CD4-positive, alpha-beta T cell treated with Interleukin-10 for 1 hour (primary cell): ENCODE measurements around the gene TRIP10.
"Not testable (repeated sequence)": the region's sequence is repeated elsewhere in the genome, so short reads cannot be mapped to it uniquely, and the experiment has no call there.

Experiments used
- DNase-seq: peaks from one replicate; pipeline ENCODE4 v3.0.0-alpha.2; 2020

Gene TRIP10

DNA sequence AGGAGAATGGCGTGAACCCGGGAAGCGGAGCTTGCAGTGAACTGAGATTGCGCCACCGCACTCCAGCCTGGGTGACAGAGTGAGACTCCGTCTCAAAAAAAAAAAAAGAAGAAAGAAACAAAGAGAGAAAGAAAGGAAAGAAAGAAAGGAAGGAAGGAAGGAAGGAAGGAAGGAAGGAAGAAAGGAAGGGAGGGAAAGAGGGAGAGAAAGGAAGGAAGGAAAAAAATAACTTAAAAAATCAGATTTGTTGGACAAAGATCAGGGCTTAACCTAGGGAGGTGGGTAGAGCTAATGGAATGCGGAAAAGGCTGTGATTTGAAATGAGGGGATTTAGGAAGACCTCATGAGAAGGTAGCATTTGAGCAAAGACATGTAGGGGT lies 32.2 kb downstream of the TRIP10 start:
- not testable (repeated sequence) for DNase-seq

DNA sequence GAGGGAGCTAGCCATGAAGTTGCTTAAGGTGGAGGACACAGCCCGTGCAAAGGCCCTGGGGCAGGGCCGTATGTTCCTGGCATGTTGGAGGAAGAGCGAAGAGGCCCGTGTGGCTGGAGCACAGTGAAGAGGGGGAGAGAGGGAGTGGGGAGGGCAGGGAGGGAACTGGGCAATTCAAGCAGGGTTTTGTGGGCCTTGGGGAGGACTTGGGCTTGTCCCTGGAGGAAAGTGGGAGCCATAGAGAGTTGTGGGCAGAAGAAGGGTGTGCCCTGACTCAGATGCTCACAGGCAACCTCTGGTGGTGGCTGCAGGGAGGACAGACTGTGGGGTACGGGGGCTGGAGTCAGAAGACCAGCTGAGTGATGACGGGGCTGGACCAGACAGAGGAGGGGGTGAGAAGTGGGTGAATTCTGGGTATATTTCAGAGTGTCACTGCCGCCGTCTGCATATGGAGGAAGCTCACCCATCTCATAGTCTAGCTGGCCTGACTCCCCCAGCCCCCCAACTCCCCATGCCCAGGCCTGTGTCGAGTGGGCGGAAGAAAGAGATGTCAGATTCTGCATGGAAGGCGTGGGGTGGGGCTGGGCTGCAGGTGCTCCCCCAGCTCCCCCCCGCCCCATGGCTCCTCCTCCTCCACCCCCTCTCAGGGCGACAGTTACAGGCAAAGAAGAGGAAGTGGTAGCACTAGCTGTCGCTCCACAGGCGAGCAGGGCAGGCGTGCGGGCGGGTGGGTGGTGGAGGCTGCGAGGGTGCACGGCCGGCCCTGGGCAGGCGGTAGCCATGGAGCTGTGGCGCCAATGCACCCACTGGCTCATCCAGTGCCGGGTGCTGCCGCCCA lies 32.8 kb downstream of the TRIP10 start, which contains the start of gene VAV1:
VAV1 (plus strand) TSS at position 681 of the 838 bp plus-strand sequence; CDS start at position 781, 100 bp downstream.
- DNase-seq: peak; percentile 91

DNA sequence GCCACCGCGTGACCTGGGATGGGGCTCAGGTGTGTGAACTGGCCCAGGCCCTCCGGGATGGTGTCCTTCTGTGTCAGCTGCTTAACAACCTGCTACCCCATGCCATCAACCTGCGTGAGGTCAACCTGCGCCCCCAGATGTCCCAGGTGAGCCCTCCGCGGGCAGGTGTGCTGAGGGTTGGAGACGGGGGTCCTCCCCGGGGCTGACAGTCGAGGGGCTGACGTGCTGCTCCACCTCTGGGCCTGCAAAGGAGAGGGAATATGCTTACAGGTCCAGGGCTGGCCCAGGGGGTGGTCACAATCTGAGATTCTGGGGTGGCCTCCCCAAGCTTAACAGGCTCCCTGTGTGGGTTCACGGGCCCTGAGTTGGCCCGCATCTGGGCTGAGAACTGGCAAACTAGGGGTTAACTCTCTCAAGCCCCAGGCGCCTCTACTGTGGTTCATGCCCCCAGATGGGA lies 33.4 kb downstream of the TRIP10 start:
- no peak for DNase-seq

DNA sequence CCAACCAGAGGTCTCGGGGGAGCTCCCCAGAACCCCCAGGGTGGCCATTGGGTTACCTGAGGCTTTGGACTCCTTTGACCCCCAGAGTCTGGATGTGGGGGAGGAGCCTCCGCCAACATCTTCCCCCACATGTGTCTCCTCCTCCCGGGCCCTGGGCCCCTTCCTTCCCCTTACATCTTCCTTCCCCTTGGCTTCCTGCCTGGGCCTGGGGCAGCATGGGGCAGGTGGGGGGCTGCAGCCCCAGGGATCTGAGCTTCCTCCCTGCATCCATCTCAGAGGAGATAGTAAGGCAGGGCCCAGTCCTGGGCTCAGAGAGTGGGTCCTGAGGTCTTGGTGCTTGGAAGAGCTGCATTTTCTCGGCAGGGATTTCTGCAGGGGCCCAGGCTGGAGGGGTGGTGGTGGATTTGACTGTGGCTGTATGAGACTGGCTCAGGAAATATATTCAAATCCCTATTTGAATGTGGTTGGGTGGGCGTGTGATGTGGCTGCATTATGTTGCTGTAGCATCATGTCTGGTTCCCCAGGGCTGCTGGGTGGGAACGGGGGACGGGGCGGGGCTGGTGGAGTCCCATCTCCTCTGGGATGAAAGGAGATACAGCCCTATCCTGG lies 33.9 kb downstream of the TRIP10 start:
- peak; percentile 65 for DNase-seq

DNA sequence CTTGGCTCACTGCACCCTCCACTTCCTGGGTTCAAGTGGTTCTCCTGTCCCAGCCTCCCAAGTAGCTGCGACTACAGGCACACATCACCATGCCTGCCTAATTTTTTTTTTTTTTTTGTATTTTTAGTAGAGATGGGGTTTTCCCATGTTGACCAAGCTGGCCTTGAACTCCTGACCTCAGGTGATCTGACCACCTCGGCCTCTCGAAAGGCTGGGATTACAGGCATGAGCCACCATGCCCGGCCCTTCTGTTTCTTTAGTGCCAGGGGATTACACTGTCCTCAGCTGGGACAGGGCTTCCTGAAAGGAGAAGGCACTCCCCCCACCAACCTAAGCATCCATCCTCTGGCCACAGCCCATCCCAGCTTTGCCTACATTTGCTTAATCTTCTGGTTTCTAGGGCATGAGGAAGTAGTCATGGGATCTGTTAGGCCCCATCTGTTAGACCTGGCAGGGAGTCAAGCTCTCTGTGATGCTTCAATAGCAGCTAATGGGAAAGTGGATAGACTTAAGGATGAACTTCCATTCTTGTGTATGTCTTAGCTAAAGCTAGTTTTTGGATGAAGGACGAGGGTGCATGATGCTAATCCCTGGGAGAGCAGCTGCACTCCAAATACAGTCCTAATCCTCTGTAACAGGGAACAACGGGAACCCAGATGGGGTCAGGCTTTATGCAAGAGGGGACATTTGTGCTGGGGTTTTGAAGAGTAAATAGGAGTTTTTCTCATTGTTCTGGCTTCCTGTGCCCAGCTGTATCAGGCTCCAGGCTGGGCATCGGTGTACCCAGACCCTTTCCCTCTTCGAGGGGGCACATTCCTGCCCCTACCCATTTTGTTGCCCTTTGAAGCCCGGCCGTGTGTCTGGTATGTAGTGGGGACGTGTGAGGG lies 35.6 kb downstream of the TRIP10 start:
- DNase-seq: no peak

DNA sequence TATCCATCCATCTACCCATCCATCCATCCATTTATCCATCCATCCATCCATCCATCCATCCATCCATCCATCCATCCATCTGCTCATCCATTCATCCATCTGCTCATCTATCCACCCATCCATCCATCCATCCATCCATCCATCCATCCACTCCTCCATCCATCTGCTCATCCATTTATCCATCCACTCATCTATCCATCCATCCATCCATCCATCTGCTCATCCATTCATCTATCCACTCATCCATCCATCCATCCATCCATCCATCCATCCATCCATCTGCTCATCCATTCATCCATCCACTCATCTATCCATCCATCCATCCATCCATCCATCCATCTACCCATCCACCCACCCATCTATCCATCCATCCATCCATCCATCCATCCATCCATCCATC lies 36.6 kb downstream of the TRIP10 start:
- not testable (repeated sequence) for DNase-seq

DNA sequence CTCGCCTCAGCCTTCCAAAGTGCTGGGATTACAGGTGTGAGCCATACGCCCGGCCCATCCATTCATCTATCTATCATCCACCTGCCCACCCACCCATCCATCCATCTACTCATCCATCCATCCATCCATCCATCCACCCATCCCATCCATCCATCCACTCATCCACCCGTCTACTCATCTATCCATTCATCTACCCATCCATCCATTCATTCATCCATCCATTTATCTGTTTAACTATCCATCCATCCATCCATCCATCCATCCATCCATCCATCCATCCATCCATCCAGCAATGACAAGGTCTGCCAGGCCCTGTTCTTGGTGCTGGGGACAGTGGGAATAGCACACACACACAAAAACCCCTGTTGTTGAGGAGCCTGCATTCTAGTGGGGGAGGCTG lies 37.5 kb downstream of the TRIP10 start:
- no peak for DNase-seq

DNA sequence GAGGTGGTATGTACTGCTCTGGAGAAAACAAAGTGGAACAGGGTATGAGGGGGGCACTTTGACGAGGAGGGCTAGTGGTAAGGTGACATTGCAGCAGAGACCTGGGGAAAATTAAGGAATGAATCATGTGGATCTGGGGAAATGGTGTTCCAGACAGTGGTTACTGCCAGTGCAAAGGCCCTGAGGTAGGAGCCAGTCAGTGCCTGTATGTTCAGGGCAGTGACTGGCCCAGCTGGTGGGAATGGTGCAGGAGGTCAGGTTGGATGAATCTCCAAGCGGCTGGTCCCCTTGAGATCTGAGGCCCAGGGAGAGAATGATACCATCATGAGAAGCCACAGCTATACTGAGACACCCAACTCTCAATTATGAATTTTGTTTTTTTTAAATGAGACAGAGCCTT lies 38.0 kb downstream of the TRIP10 start:
- DNase-seq: no peak

DNA sequence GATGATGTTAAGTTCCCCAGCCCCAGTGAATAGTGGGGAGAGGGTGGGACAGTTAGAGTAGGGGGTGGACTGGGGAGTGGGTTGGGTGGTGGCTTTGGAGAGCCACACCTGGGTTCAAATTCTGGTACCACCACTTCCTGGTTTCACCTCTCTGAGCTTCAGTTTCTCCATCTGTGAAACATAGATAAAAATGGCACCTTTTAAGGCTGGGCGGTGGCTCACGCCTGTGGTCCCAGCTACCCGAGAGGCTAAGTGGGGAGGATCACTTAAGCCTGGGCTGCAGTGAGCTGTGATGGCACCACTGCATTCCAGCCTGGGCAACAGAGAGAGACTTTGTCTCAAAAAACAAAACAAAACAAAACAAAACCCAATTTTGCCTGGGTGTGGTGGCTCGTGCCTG lies 38.9 kb downstream of the TRIP10 start:
- DNase-seq: peak; percentile 14

DNA sequence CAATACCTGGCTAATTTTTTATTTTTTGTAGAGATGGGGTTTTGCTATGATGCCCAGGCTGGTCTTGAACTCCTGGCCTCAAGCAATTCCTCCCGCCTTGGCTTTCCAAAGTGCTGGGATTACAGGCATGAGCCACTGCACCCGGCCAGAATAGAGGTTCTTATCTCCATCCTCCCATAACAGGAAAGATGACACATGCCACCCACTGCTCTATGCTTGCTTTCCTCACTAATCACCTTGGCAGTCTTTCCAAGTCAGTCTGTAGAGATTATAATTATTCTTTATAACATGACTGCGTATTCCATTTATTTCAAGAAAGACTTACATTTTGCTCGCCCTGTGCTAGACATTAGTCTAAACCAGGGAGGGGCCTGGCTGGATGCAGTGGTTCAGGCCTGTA lies 39.7 kb downstream of the TRIP10 start:
- no peak for DNase-seq

DNA sequence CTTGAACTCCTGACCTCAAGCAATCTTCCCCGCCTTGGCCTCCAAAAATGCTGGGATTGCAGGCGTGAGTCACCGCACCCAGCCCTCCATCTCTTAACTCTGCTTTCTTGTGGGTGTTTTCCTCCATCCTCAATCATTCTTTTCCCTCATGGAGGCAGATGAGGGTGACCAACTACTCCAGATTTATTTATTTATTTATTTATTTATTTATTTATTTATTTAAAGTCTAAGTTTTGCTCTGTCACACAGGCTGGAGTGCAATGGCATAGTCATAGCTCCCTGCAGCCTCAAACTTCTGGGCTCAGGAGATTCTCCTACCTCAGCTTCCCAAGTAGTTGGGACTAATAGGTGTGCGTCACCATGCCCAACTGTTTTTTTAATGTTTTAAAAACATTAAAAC lies 47.9 kb downstream of the TRIP10 start:
- no peak for DNase-seq

DNA sequence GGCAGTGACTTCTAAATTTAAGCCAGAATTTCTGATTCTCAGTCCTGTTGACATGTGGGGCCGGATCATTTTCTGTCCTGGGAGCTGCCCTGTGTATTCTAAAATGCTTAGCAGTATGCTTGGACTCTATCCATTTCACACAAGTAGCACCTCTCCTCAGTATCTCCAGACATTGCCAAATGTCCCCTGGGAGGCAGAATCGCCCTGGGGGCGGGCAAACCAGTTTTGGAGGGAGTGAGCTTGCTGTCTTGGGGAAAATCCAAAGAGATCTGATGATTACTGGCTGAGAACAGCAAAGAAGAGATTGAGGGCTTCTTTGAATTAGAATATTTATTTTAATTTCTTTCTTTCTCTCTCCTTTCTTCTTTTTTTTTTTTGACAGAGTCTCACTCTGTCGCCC lies 49.4 kb downstream of the TRIP10 start:
- DNase-seq: no peak

DNA sequence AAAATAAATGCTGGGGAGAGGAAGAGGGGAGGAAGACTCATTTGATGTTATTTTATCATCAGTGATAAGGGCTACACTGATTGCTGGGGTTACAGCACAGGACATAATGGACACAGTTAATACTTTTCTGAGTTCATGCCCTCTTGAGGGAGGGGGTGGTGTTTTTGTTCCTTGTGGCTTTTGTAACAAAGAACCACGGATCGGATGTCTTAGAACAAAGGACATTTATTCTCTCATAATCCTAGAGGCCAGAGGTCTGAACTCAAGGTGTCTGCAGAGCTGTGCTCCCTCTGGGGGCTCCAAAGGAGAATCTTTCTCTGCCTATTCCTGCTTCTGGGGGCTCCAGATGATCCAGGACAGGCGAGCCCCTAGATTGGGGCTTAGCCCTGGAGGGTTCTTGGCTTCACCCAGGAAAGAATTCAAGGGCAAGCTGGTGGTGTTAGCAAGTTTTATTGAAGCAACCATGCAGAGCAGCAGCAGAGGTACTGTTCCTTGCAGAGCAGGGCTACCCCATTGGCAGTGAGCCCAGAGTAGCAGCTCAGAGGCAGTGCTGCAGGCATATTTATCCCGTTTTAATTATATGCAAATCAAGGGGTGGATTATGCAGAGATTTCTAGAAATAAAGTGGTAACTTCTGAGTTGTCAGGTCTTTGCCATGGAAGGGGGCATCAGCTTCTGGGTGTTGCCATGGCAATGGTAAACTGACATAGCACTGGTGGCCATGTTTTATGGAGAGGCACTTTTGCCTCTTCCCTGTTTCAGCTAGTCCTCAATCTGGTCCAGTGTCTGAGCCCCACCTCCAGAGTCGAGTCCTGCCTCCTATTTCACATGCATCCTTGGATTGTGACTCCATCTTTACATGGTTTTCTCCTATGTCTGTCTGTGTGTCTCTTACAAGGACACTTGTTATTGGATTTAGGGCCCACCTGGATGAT lies 51.0 kb downstream of the TRIP10 start:
- DNase-seq: no peak

DNA sequence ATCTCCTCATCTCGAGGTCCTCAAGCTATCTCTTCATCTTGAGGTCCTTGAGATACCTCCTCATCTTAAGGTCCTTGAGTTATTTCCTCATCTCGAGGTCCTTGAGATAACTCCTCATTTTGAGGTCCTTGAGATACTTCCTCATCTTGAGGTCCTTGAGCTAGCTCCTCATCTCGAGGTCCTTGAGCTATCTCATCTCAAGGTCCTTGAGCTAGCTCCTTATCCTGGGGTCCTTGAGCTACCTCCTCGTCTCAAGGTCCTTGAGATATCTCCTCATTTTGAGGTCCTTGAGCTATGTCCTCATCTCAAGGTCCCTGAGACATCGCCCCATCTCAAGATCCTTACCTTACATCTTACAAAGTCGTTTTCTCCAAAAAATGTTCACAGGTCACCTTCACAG lies 51.8 kb downstream of the TRIP10 start:
- DNase-seq: no peak

DNA sequence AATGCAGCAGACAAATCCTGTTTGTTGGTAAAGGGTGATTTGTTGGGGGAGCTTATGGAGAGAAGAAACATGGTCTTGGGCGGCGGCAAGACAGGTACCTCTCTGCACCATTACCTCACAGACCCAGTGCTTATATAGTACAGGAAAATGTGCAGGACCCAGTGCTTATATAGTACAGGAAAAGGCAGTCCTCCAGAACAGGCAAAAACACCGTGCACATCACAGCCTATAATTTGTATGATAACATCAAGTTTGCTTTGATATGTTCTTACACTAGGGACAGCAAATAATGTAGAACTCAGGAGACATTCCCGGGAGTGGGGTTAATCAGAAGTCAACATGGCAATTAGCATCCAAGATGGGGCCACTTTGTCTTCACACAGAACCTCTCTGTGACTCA lies 53.9 kb downstream of the TRIP10 start:
- DNase-seq: no peak

DNA sequence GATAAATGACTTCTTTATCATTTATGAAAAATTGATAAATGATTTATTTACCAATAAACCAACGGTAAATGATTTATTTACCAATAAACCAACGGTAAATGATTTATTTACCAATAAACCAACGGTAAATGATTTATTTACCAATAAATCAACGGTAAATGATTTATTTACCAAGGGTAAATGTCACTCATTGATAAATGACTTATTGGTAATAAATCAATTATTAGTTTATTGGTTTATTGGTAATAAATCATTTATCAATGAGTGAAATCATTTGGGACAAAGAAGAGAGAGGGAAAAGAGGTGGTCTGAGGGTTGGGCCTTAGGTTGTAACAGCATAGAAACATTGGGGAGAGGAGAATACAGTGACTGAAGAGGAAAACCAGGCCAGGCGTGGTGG lies 54.5 kb downstream of the TRIP10 start:
- DNase-seq: no peak

DNA sequence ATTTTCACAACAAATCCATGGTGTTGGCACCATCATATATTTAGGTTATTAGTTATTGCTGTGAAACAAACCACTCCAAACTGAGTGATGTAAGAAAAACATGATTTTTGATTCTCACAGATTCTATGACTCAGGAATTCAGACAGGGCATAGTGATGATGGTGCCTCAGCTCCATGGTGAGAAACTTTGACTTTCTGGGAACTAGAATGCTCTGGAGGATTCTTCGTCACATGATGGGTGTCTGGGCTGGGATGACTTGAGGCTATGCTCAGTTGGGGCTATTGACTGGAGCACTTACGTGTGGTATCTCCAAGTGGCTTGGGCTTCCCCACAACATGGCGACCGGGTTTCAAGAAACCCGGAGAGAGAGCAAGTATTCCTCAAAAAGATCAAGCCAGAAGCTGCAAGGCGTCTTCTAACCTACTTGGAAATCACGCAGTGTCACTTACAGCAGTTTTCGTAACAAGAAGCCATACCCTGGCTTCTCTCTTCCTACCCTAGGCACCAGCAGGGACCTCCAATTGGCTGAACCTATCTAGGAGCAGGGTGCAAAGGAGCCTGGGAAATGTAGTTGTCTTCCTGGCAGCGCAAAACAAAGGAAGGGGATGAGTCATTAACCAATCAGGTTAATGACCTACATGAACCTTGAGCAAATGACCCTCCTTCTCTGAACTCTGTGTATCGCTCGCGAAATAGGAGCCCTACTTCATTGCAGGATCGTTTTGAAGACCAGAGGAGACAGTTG lies 55.4 kb downstream of the TRIP10 start:
- no peak for DNase-seq

DNA sequence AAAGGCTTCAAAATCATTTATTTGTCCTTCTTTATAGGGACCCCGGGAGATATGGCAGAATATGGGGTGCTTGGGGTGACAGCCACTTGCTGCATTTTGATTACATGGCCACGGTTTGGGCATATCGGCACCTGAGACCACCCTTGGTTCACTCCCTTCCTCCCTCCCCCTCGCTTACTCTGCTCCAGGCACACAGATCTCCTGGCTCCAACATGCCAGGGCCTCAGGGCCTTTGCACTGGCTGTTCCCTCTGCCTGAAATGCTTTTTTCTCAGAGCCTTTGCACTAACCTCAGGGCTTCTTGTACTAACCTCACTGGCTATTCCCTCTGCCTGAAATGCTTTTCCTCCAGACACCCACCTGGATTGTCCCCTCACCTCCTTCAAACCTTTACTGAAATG lies 56.8 kb downstream of the TRIP10 start:
- no peak for DNase-seq

DNA sequence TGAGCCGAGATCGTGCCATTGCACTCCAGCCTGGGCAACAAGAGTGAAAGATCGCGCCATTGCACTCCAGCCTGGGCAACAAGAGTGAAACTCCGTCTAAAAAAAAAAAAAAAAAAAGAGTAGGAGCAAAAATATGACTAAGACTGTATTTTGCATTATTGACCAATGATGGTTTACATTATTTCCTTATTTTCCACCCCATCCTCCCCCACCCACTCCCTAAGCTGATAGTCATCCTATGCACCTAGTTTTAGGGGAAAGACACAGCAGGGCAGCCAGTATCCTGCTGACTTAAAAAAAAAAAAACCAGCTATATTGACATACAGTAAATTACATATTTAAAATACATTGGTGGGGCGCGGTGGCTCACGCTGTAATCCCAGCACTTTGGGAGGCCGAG lies 58.2 kb downstream of the TRIP10 start:
- no peak for DNase-seq

DNA sequence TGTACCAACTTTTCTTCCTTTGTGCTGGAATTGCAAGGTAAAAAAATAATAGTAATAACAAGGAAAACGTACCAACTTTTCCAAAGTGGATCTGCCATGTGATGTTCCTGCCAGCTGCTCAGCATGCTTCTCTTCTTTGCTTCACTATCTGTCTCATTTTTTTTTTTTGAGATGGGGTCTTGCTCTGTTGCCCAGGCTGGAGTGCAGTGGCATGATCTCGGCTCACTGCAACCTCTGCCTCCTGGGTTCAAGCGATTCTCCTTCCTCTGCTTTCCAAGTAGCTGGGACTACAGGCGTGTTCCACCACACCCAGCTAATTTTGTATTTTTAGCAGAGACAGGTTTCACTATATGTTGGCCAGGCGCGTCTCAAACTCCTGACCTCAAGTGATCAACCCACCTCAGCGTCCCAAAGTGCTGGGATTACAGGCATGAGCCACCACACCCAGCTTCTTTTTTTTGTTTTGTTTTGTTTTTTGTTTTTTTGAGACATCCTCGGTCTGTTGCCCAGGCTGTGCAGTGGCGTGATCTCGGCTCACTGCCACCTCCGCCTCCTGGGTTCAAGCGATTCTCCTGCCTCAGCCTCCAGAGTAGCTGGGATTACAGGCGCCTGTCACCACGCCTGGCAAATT lies 60.8 kb downstream of the TRIP10 start:
- DNase-seq: peak; percentile 21

DNA sequence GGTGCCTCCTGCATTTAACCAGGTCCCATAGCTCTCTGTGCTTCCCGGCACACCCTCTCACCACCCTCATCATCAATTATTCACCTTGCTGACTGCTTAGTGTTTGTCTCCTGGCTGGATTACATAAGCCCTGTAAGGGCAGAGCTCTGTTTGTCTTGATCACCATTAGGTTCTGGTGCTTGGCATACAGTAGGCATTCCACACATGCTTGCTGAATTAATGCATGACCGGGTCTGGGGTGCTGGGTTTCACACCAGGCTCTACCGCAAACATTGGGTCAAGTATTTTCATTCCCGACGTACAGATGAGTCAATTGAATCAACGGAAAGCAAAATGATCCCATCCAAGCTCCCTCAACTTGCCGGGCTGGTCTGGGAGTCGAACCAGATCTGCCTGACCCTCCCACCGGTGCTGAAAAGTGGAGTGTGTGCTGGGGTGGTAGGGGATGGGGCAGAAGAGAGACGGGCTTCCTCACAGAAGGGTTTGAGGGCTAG lies 61.6 kb downstream of the TRIP10 start:
- DNase-seq: peak; percentile 28
